Osteocyte (in vitro differentiated cells): ENCODE results near the gene UBE2O. TPM values are rescaled to one million over a fixed set of nuclear protein-coding genes. Genes with fewer than 3 reads are reported as not detected.

Experiments
- DNase-seq: peaks from one replicate; pipeline ENCODE4 v3.0.0; 2021; ENCODE audit warnings: mixed read lengths; ENCODE audit not compliant: unreplicated experiment; ENCODE audit errors: extremely low spot score
- H3K27ac Mint-ChIP-seq: one replicate; pipeline ENCODE4 v1.8.0; 2021; ENCODE audit warnings: mild to moderate bottlenecking, mixed read lengths; ENCODE audit not compliant: unreplicated experiment
- H3K27me3 Mint-ChIP-seq: one replicate; pipeline ENCODE4 v1.8.0; 2021; ENCODE audit warnings: mixed read lengths; ENCODE audit not compliant: unreplicated experiment
- H3K36me3 Mint-ChIP-seq: one replicate; pipeline ENCODE4 v1.8.0; 2021; ENCODE audit warnings: mixed read lengths; ENCODE audit not compliant: unreplicated experiment
- H3K4me1 Mint-ChIP-seq: one replicate; pipeline ENCODE4 v1.8.0; 2021; ENCODE audit warnings: mixed read lengths; ENCODE audit not compliant: unreplicated experiment
- H3K4me3 Mint-ChIP-seq: one replicate; pipeline ENCODE4 v1.8.0; 2021; ENCODE audit warnings: mild to moderate bottlenecking, moderate library complexity, mixed read lengths; ENCODE audit not compliant: unreplicated experiment
- H3K9me3 Mint-ChIP-seq: one replicate; pipeline ENCODE4 v1.8.0; 2021; ENCODE audit warnings: mixed read lengths; ENCODE audit not compliant: unreplicated experiment
- CTCF ChIP-seq: fragments of 200-600 bp; sonication (generic); IDR thresholded peaks from 2 replicates; pipeline ENCODE4 v1.5.0; 2021; ENCODE audit warnings: antibody characterized with exemption, mild to moderate bottlenecking, moderate library complexity
- total RNA-seq: library from RNA; stranded (reverse); gene quantifications from 2 replicates; pipeline ENCODE4 v1.2.1, GENCODE V29; 2021

The UBE2O gene
- total RNA-seq, 1 donor from 2014 or later: 30.7 TPM

- Mint-ChIP-seq H3K27ac (peak overlapping the region; percentile 80), H3K4me1 (peaks cover 40% of the 10 kb centered on the region), H3K4me3 (peak overlapping the region; percentile 47), H3K36me3 (no peaks in the 10 kb centered on the region), H3K27me3 (no peaks in the 10 kb centered on the region), H3K9me3 (no peaks in the 10 kb centered on the region)
- no peak for DNase-seq
- no peak for TF ChIP-seq CTCF
Measured at GRCh38 chr17:76369379-76369778, 83.6 kb downstream of the UBE2O start.

- Mint-ChIP-seq H3K27ac (peak overlapping the region; percentile 80), H3K36me3 (no peaks in the 10 kb centered on the region), H3K4me1 (peaks cover 40% of the 10 kb centered on the region), H3K4me3 (peak overlapping the region; percentile 47), H3K9me3 (no peaks in the 10 kb centered on the region), H3K27me3 (no peaks in the 10 kb centered on the region)
- TF ChIP-seq CTCF: no peak
- DNase-seq: peak; percentile 88
Measured at GRCh38 chr17:76368545-76368944, 84.4 kb downstream of the UBE2O start.

DNA sequence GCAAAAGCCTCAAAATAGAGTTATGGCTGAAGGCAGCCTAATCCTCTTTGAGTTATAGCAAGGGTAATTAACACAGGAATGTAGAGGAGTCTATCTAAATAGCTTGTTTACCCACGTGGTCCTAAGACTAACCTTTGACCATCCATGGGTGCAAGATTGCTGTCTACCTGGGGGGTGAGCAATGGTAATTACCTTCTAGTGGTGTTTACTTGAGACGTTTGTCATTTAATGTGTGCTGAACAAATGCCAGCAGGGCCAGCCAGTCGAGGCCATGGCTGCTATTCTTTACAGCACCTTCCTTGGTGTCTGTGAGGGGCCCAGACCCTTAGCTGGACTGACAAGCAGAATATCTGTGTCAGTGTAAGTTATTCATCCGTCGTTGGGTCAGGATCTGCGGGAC, 85.3 kb downstream of the UBE2O start:
- DNase-seq: no peak
- H3K9me3 Mint-ChIP-seq: no peaks in the 10 kb centered on the region
- no peaks in the 10 kb centered on the region for H3K27me3 Mint-ChIP-seq
- no peaks in the 10 kb centered on the region for H3K36me3 Mint-ChIP-seq
- H3K4me3 Mint-ChIP-seq: no peak overlapping the region
- no peak overlapping the region for H3K27ac Mint-ChIP-seq
- peaks cover 44% of the 10 kb centered on the region for H3K4me1 Mint-ChIP-seq
- TF ChIP-seq CTCF: no peak

GRCh38 chr17:76366247-76366646, 86.7 kb downstream of the UBE2O start:
- H3K27ac Mint-ChIP-seq: no peak overlapping the region
- DNase-seq: no peak
- no peak for TF ChIP-seq CTCF
- H3K4me3 Mint-ChIP-seq: no peak overlapping the region
- no peaks in the 10 kb centered on the region for H3K36me3 Mint-ChIP-seq
- no peaks in the 10 kb centered on the region for H3K9me3 Mint-ChIP-seq
- peaks cover 52% of the 10 kb centered on the region for H3K4me1 Mint-ChIP-seq
- no peaks in the 10 kb centered on the region for H3K27me3 Mint-ChIP-seq

- no peak overlapping the region for H3K27ac Mint-ChIP-seq
- no peak for DNase-seq
- no peaks in the 10 kb centered on the region for H3K36me3 Mint-ChIP-seq
- peaks cover 50% of the 10 kb centered on the region for H3K4me1 Mint-ChIP-seq
- no peak for TF ChIP-seq CTCF
- H3K9me3 Mint-ChIP-seq: no peaks in the 10 kb centered on the region
- no peak overlapping the region for H3K4me3 Mint-ChIP-seq
- H3K27me3 Mint-ChIP-seq: no peaks in the 10 kb centered on the region
Measured at GRCh38 chr17:76365256-76365903, 87.6 kb downstream of the UBE2O start.
